Germinal center (tissue), 1 donor: ENCODE data around the gene PCSK2.

Experiments used
- DNase-seq: peaks from one replicate; pipeline ENCODE4 v3.0.0; 2012; ENCODE audit warnings: mixed read lengths, low spot score

The PCSK2 gene

GRCh38 chr20:17339000-17339399 lies 112.2 kb downstream of the PCSK2 start:
- DNase-seq = no peak

GRCh38 chr20:17343091-17343490 lies 116.3 kb downstream of the PCSK2 start:
- no peak for DNase-seq

- no peak for DNase-seq
These were observed 117.0 kb downstream of the PCSK2 start for GRCh38 chr20:17343656-17344452.

GRCh38 chr20:17344790-17345189 lies 118.0 kb downstream of the PCSK2 start:
- DNase-seq = no peak

GRCh38 chr20:17345321-17345720 lies 118.5 kb downstream of the PCSK2 start:
- no peak for DNase-seq

- DNase-seq = no peak
These were observed 123.5 kb downstream of the PCSK2 start for GRCh38 chr20:17350321-17350720.

GRCh38 chr20:17357238-17357637 lies 130.4 kb downstream of the PCSK2 start:
- no peak for DNase-seq

GRCh38 chr20:17358854-17359253 lies 132.0 kb downstream of the PCSK2 start:
- no peak for DNase-seq

GRCh38 chr20:17364681-17365080 lies 137.8 kb downstream of the PCSK2 start:
- DNase-seq = no peak

- DNase-seq = no peak
These were observed 139.0 kb downstream of the PCSK2 start for GRCh38 chr20:17365831-17366230.

- DNase-seq = no peak
These were observed 142.7 kb downstream of the PCSK2 start for GRCh38 chr20:17369506-17369905.

- no peak for DNase-seq
These were observed 146.1 kb downstream of the PCSK2 start for GRCh38 chr20:17372806-17373440.

- no peak for DNase-seq
These were observed 147.2 kb downstream of the PCSK2 start for GRCh38 chr20:17374086-17374485.

- DNase-seq = no peak
These were observed 149.2 kb downstream of the PCSK2 start for GRCh38 chr20:17376031-17376430.

- no peak for DNase-seq
These were observed 150.4 kb downstream of the PCSK2 start for GRCh38 chr20:17377231-17377630.

GRCh38 chr20:17379651-17380050 lies 152.8 kb downstream of the PCSK2 start:
- DNase-seq = no peak

GRCh38 chr20:17380801-17381200 lies 154.0 kb downstream of the PCSK2 start:
- DNase-seq = no peak

GRCh38 chr20:17381724-17382123 lies 154.9 kb downstream of the PCSK2 start:
- no peak for DNase-seq

- DNase-seq = no peak
These were observed 159.0 kb downstream of the PCSK2 start for GRCh38 chr20:17385798-17386197.

- DNase-seq = no peak
These were observed 163.8 kb downstream of the PCSK2 start for GRCh38 chr20:17390655-17391054.

GRCh38 chr20:17391127-17391771 lies 164.4 kb downstream of the PCSK2 start:
- DNase-seq = no peak

GRCh38 chr20:17394411-17394810 lies 167.6 kb downstream of the PCSK2 start:
- DNase-seq = no peak

- DNase-seq = no peak
These were observed 168.9 kb downstream of the PCSK2 start for GRCh38 chr20:17395729-17396128.
